Suprapubic skin (tissue), 4 donors: Measurements from ENCODE around the gene ZNF407. TPM values are rescaled to one million over a fixed set of nuclear protein-coding genes. Genes with fewer than 3 reads are reported as not detected.

ENCODE experiments used
- DNase-seq, 2 donors: peaks; one replicate each; pipeline ENCODE4 v3.0.0-alpha.2; 2019; ENCODE audit warnings: low spot score in 2 of 2
- H3K27ac ChIP-seq: fragments of 200-600 bp; sonication (generic); one replicate; pipeline ENCODE4 v1.5.1; 2019
- H3K27me3 ChIP-seq: fragments of 200-600 bp; sonication (generic); one replicate; pipeline ENCODE4 v1.5.1; 2019
- H3K36me3 ChIP-seq: fragments of 200-600 bp; sonication (generic); one replicate; pipeline ENCODE4 v1.5.1; 2019
- H3K4me1 ChIP-seq: fragments of 200-600 bp; sonication (generic); one replicate; pipeline ENCODE4 v1.5.1; 2019
- H3K4me3 ChIP-seq: fragments of 200-600 bp; sonication (generic); one replicate; pipeline ENCODE4 v1.5.1; 2019; ENCODE audit warnings: mild to moderate bottlenecking
- H3K9me3 ChIP-seq: fragments of 200-600 bp; sonication (generic); one replicate; pipeline ENCODE4 v1.5.1; 2019
- CTCF ChIP-seq, 2 donors: fragments of 200-600 bp in 1 of 2; fragments of 450-650 bp in 1 of 2; sonication (generic) in 1 of 2; IDR thresholded peaks; one replicate each; pipeline ENCODE4 v1.5.1; 2016 to 2019; ENCODE audit warnings: antibody characterized with exemption in 2 of 2, mild to moderate bottlenecking in 1 of 2, moderate library complexity in 1 of 2
- EP300 ChIP-seq: sonication (generic); formaldehyde crosslinking; IDR thresholded peaks from one replicate; pipeline ENCODE4 v1.6.1; 2017; ENCODE audit warnings: antibody characterized with exemption
- POLR2A ChIP-seq, 2 donors: fragments of 450-650 bp; IDR thresholded peaks; one replicate each; pipeline ENCODE4 v1.6.1; 2017; ENCODE audit warnings: antibody characterized with exemption in 2 of 2, mild to moderate bottlenecking in 2 of 2, moderate library complexity in 2 of 2
- POLR2AphosphoS5 ChIP-seq, 3 donors: sonication (generic); formaldehyde crosslinking; IDR thresholded peaks; one replicate each; pipeline ENCODE4 v1.6.1; 2017; ENCODE audit warnings: antibody characterized with exemption in 3 of 3
- WGBS: methylation state at CpG from one replicate; pipeline ENCODE4 v1.1.5; 2018; 5-methylcytosine and 5-hydroxymethylcytosine counted together
- total RNA-seq, 4 donors: library from RNA; depleted of rRNA; stranded (reverse); fragments of >200 nt; gene quantifications; one replicate each; pipeline ENCODE4 v1.1.0, GENCODE V29; 2016

The ZNF407 gene
- total RNA-seq, 4 donors from 2014 or later, result 10.7 to 22.1 (median 13.8) TPM

GRCh38 chr18:74661008-74661407 lies 63.3 kb downstream of the ZNF407 start:
- no peak overlapping the region for H3K4me3 ChIP-seq
- TF ChIP-seq EP300 (no peak), POLR2A (IDR thresholded peaks at IDR 0.05) (no peak), POLR2AphosphoS5 (IDR thresholded peaks at IDR 0.05) (no peak), CTCF (IDR thresholded peaks at IDR 0.05) (no peak)
- H3K27me3 ChIP-seq, result no peaks in the 10 kb centered on the region
- no peak overlapping the region for H3K27ac ChIP-seq
- no peaks in the 10 kb centered on the region for H3K36me3 ChIP-seq
- 93% methylated on average over 2 of the region's 2 CpGs for WGBS
- no peaks in the 10 kb centered on the region for H3K9me3 ChIP-seq
- no peak for DNase-seq
- H3K4me1 ChIP-seq, result no peaks in the 10 kb centered on the region

- WGBS, result 95% methylated on average over 6 of the region's 6 CpGs
- H3K36me3 ChIP-seq, result no peaks in the 10 kb centered on the region
These were observed 64.0 kb downstream of the ZNF407 start for GRCh38 chr18:74661691-74662090.

GRCh38 chr18:74662622-74663021 lies 65.0 kb downstream of the ZNF407 start:
- 72% methylated on average over 2 of the region's 2 CpGs for WGBS
- H3K27ac ChIP-seq, result no peak overlapping the region
- no peak overlapping the region for H3K4me3 ChIP-seq
- no peaks in the 10 kb centered on the region for H3K36me3 ChIP-seq
- H3K4me1 ChIP-seq, result no peaks in the 10 kb centered on the region
- TF ChIP-seq POLR2A (IDR thresholded peaks at IDR 0.05) (no peak), CTCF (IDR thresholded peaks at IDR 0.05) (no peak), POLR2AphosphoS5 (IDR thresholded peaks at IDR 0.05) (no peak), EP300 (no peak)
- no peaks in the 10 kb centered on the region for H3K27me3 ChIP-seq
- no peak for DNase-seq
- no peaks in the 10 kb centered on the region for H3K9me3 ChIP-seq

More at GRCh38 chr18:74661691-74662090, 64.0 kb downstream of the ZNF407 start:
- no peak overlapping the region for H3K4me3 ChIP-seq
- DNase-seq, result no peak
- H3K9me3 ChIP-seq, result no peaks in the 10 kb centered on the region
- H3K4me1 ChIP-seq, result no peaks in the 10 kb centered on the region
- no peak overlapping the region for H3K27ac ChIP-seq
- no peaks in the 10 kb centered on the region for H3K27me3 ChIP-seq
- TF ChIP-seq POLR2A (IDR thresholded peaks at IDR 0.05) (no peak), POLR2AphosphoS5 (IDR thresholded peaks at IDR 0.05) (no peak), EP300 (no peak), CTCF (IDR thresholded peaks at IDR 0.05) (no peak)

- Histone ChIP-seq H3K4me3 (no peak overlapping the region), H3K9me3 (no peaks in the 10 kb centered on the region), H3K36me3 (peaks cover 5% of the 10 kb centered on the region), H3K27me3 (no peaks in the 10 kb centered on the region), H3K27ac (no peak overlapping the region), H3K4me1 (no peaks in the 10 kb centered on the region)
- no peak for TF ChIP-seq EP300
- TF ChIP-seq POLR2AphosphoS5 (IDR thresholded peaks at IDR 0.05), result no peak
- no peak for TF ChIP-seq POLR2A (IDR thresholded peaks at IDR 0.05)
- TF ChIP-seq CTCF (IDR thresholded peaks at IDR 0.05), result no peak
- no peak for DNase-seq
- 89% methylated on average over 4 of the region's 4 CpGs for WGBS
These were observed 67.7 kb downstream of the ZNF407 start for GRCh38 chr18:74665346-74665745.

GRCh38 chr18:74665905-74666304 lies 68.2 kb downstream of the ZNF407 start:
- Histone ChIP-seq H3K27me3 (no peaks in the 10 kb centered on the region), H3K36me3 (peaks cover 5% of the 10 kb centered on the region), H3K27ac (no peak overlapping the region), H3K4me3 (no peak overlapping the region), H3K4me1 (no peaks in the 10 kb centered on the region), H3K9me3 (no peaks in the 10 kb centered on the region)
- WGBS, result 83% methylated on average over 9 of the region's 9 CpGs
- no peak for TF ChIP-seq POLR2AphosphoS5 (IDR thresholded peaks at IDR 0.05)
- TF ChIP-seq EP300, result no peak
- TF ChIP-seq POLR2A (IDR thresholded peaks at IDR 0.05), result no peak
- TF ChIP-seq CTCF (IDR thresholded peaks at IDR 0.05), result no peak
- DNase-seq, result no peak
